PFSK-1 (cell line): Measurements from ENCODE around the gene MPP3.

ENCODE experiments used
- POLR2AphosphoS5 ChIP-seq: IDR thresholded peaks from 2 replicates; pipeline ENCODE4 v1.6.1; 2012; ENCODE audit warnings: low read depth, mild to moderate bottlenecking, control low read depth, low read length, moderate library complexity
- SIN3A ChIP-seq: IDR thresholded peaks from 2 replicates; pipeline ENCODE4 v1.6.1; 2012; ENCODE audit warnings: mild to moderate bottlenecking, low read length, moderate library complexity, borderline replicate concordance; ENCODE audit not compliant: insufficient read depth
- TAF1 ChIP-seq: IDR thresholded peaks from 2 replicates; pipeline ENCODE4 v1.6.1; 2012; ENCODE audit warnings: low read length, control low read depth, borderline replicate concordance; ENCODE audit not compliant: insufficient read depth

DNA sequence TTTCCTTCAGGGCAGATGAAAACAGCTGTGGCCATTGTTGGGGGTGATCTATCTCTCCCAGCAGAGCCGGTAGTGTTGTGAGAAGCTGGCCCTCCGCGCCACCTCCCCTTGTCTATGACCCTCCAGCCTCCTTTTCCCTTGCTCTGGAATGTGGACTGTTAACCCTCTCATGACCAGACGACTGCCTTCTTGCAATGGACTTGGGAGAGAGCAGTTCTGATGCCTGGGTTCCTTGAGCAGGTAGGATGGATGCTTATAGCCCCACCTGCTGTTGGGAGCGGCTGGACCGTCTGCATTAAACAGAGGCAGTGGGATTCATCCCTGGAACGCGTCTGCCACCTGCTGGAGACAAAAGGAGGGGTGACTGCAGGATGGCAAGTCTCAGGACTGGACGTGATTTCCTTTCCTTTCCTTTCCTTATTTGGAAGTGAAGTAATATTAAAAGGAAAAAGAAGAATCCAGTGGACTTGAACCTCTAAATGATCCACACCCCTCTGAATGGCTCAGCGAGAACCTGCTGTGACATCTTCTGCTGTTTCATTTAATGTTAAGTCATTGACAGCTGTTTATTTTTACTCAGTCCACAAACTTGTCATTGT, 72.6 kb downstream of the MPP3 start:
- TF ChIP-seq POLR2AphosphoS5, result no peak
- TF ChIP-seq SIN3A, result no peak
- 0 out of 2 replicates have a peak, but pooled peaks have one; percentile 30 for TF ChIP-seq TAF1
